Upper lobe of left lung (tissue), 4 donors: Measurements from ENCODE around the gene ABHD17A.

Source experiments
- CTCF ChIP-seq, 6 experiments: fragments of 450-650 bp in 4 of 6; fragments of 200-600 bp in 2 of 6; sonication (generic) in 2 of 6; IDR thresholded peaks; one replicate each; pipeline ENCODE4 v1.5.1; 2016 to 2019; ENCODE audit warnings: antibody characterized with exemption in 6 of 6
- EP300 ChIP-seq, 4 donors: sonication (generic); formaldehyde crosslinking; IDR thresholded peaks; one replicate each; pipeline ENCODE4 v1.5.1; 2017; ENCODE audit warnings: antibody characterized with exemption in 4 of 4, control low read depth in 2 of 4
- POLR2A ChIP-seq, 4 donors: fragments of 450-650 bp; IDR thresholded peaks; one replicate each; pipeline ENCODE4 v1.5.1; 2016 to 2017; ENCODE audit warnings: antibody characterized with exemption in 4 of 4, mild to moderate bottlenecking in 2 of 4
- POLR2AphosphoS5 ChIP-seq, 2 donors: sonication (generic); formaldehyde crosslinking; IDR thresholded peaks; one replicate each; pipeline ENCODE4 v1.5.1; 2017; ENCODE audit warnings: antibody characterized with exemption in 2 of 2

GRCh38 chr19:1901940-1902404, 16.7 kb upstream of the ABHD17A start:
- TF ChIP-seq EP300 (IDR thresholded peaks at IDR 0.05) = no peak
- peak in 1 of 4 donors; percentile 66 for TF ChIP-seq POLR2A (IDR thresholded peaks at IDR 0.05)
- TF ChIP-seq CTCF (IDR thresholded peaks at IDR 0.05) = no peak
- peak; percentile 28 to 75 for TF ChIP-seq POLR2AphosphoS5 (IDR thresholded peaks at IDR 0.05)
